Esophagus mucosa (tissue), 1 donor: Measurements from ENCODE around the gene CSTPP1. TPM values are rescaled to one million over a fixed set of nuclear protein-coding genes. Genes with fewer than 3 reads are reported as not detected.
A peak's percentile ranks its signal among the peaks of the same experiment; 100 is the strongest.
"Not testable (repeated sequence)": the region's sequence is repeated elsewhere in the genome, so short reads cannot be mapped to it uniquely, and the experiment has no call there.

ENCODE experiments used
- ATAC-seq: fragments of 200-7000 bp; cut with Tn5 transposase; one replicate; pipeline ENCODE4 v1.9.1; 2020
- total RNA-seq: library from RNA; stranded (reverse); gene quantifications from one replicate; pipeline ENCODE4 v1.2.4, GENCODE V29; 2023
- donor health status: DM: yes; HTN: yes; CAD: no.

CSTPP1 gene
- total RNA-seq, 1 donor from 2014 or later = 12.6 TPM

DNA sequence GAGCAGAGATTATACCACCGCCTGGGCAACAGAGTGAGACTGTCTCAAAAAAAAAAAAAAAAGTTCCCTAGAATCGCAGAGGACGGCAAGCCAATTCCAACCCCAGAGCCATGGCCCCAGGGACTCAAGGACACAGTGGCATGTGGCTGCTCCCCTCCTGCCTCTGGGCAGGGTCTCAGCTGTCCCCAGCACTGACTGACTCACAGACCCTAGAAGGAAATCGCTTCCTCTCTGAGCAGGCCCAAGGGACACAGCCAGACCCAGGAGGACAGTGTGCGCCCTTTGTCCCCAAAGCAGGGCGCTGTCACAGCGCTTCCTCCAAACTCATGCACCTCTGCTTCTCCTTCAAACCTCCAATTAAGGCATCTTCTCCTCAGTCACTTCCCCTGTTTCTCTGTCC lies 247.4 kb downstream of the CSTPP1 start:
- no peak for ATAC-seq

DNA sequence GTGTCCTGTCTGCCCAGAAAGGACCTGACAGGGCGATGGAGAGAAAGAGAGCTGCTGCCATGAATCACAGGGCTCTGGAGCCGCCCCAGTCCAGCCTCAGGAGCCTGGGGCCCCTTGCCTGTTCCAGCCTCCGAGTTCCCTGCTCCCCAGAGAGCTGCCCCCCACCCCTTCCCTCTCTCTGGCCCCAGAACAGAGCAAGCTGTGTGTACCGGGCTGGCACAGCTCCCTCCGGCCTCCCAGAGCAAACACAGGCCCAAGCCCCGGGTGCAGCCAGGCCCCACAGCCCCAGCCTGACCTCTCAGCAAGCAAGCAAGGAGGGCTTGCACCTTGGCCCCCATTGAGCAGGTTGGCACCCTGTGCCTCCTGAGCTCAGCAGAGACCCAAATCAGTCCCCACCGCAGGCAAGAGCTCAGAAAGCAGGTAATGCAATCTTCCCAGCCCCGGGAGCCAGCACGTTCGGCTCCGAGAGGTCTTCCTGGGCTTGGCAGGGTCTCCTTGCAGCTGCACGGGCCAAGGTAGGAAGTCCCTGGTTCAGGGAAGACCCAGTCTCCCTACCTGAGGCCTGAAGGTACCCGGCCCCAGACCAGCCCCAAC lies 248.2 kb downstream of the CSTPP1 start:
- ATAC-seq = peak; percentile 31

DNA sequence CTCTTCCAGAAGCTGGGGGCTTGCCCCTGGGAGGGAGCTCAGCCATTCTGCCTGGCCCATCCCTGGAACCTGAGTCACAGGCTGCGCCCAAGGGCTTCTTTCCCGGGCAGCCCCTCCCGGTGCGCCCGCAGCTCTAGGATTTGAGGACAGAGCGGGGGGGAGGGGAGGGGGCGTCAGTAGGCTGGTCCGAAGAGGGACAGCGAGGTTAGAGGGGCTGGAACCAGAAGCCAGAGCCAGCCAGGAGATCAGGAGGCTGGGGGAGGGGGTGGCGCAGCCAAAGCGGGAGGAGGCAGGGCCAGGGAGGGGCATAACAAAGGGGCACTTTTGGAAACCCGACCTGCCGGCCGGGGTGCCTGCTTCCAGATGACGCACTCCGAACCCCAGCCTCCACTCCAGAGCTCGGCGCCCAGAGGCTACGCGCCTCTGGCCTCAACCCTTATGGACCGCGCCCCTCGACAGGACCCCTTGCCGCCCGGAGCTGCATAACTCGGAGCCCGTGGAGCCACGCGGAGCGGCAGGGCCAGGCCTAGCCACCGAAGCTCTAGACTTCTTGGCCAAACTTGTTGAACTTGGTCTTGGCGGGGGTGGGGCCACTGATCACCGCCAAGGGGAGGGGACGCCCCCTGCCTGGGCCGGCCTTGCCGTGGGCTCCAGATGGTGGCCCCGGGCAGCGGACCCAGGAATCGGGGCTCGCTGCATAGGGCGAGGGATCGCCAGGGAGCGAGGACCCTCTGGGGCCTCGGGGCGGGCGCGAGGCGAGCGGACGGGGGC lies 248.9 kb downstream of the CSTPP1 start:
- ATAC-seq = peak; percentile 73

DNA sequence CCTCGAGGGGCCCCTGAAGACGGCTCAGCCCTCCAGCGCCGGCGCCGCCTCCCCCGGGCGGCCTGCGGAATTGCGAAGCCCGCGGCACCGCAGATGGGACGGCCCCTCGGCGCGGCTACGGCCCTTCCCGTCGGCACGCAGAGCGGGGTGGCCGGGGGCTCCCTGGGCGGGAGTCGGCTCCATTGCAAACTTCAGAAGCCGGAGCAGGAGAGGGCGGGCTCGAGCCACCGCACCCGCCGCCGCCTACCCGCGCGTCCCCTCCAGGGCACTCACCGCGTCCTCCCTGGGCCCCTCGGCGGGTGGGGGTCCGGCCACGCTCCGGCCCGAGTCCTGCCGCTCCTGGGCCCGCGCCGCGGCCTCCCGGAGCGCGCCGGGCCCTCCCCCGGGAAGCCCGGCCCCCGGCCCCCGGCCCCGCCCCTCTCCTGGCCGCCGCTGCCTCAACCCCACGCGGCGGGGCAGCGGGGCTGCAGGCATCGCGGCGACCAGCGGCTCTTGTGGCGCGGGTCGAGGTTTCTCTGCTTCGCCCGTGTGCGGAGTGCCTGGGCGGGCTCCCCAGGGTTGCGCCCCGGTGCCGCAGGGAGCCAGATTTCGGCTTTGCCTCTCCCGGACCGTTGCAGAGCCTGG lies 249.6 kb downstream of the CSTPP1 start, which contains the start of gene PACSIN3:
PACSIN3 (minus strand) TSS at position 359 of the 624 bp plus-strand sequence. CDS start 3,707 bp downstream, outside the sequence.
- ATAC-seq = peak; percentile 60

DNA sequence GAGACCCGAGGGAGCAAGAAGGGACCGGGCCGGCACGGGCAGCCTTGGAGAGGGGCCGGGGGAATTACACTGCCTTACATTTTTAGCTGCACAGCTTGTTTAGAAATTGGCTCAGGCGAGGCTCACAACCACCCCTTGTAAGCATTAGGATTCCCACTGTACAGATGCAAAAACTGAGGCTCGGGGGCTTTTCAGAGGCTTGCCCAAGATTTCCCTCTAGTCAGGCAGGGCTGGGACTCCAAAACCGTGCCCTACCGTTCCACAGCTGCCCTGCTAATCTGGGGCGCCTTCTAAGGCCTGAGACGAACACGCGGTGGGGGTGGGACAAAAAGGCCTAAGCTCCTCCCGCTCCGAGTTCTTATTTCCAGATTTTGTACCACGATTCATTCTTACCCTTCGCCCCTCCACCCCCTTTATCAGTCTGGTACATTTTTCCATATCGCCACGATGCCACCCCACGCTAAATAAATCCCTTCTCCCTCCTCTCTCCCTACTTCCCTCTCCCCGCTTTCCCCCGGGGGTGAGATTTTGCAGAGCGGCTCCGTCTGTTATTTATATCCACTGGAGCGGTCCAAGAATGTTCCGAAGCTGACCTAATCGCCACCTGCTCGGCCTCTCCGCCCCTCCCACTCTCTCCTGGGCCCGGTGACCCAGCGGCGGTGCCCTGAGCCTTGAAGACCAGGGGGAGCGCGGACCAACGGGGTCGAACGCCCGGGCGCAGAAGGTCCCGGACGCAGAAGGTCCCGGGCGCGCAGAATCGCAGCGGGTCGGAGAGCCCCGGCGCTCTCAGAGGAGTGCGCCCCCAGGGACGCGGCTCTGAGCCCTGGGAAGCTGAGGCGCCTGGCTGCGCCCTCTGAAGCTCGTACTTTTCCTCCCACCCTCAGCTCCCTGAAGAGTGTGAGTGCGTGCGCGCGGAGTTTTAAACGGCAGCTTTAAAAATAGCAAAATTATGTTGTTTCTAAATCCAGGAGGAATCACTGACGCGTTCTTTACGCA lies 250.4 kb downstream of the CSTPP1 start:
- ATAC-seq = peak; percentile 51

- ATAC-seq = no peak
Observed at GRCh38 chr11:47187723-47188122, 251.2 kb downstream of the CSTPP1 start.

DNA sequence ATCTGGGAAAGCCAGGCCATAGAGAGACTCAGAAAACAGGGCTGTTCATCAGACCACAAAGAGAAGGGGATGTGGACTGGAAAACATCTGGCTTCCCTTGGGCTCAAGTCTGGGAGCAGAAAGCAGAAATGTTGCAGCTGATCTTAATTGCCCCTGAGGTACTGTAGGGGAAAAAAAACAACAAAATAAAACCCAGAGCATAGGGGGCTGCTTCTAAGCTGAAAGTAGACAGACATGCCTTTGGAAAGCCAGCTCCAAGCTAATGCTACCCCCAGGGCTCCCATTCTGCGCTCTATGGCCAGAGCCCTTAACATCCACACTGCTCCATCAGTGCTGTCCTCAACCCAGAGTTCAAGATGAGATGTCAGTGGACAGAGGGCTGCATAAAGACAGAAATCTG lies 251.7 kb downstream of the CSTPP1 start:
- ATAC-seq = no peak

GRCh38 chr11:47189100-47189834 lies 252.7 kb downstream of the CSTPP1 start:
- peak; percentile 58 for ATAC-seq

GRCh38 chr11:47191137-47191536 lies 254.6 kb downstream of the CSTPP1 start:
- not testable (repeated sequence) for ATAC-seq

DNA sequence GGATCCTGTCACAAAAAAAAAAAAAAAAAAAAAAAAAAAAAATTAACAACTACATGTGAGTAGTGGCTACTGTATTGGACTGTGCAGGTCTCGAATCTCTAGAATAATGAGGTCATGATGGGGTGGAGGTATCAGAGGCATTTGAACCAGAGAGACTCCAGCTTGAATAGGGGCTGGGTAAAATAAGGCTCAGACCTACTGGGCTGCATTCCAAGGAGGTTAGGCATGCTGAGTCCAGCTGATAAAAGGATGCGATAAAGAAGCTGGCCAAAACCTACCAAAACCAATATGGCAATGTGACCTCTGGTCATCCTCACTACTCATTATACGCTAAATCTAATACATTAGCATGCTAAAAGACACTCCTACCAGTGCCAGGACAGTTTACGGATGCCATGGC lies 255.6 kb downstream of the CSTPP1 start:
- no peak for ATAC-seq

- not testable (repeated sequence) for ATAC-seq
Observed at GRCh38 chr11:47198161-47198560, 261.6 kb downstream of the CSTPP1 start.

GRCh38 chr11:47201015-47201414 lies 264.5 kb downstream of the CSTPP1 start:
- ATAC-seq = no peak

GRCh38 chr11:47202576-47202975 lies 266.0 kb downstream of the CSTPP1 start:
- no peak for ATAC-seq

GRCh38 chr11:47204637-47204989 lies 268.1 kb downstream of the CSTPP1 start:
- peak; percentile 94 for ATAC-seq

DNA sequence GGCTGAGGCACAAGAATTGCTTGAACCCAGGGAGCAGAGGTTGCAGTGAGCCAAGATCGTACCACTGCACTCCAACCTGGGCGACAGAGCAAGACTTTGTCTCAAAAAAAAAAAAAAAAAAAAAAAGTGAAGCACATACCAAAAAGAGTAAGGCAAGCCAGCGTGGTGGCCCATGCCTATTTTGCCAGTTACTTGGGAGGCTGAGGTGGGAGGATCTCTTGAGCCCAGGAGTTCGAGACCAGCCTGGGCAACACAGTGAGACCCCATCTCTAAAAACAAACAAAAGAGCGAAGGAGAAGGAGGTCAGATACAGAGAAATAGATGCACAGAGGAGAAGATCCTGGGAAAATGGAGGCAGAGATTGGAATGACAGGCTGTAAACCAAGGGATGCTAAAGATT lies 270.0 kb downstream of the CSTPP1 start:
- not testable (repeated sequence) for ATAC-seq

DNA sequence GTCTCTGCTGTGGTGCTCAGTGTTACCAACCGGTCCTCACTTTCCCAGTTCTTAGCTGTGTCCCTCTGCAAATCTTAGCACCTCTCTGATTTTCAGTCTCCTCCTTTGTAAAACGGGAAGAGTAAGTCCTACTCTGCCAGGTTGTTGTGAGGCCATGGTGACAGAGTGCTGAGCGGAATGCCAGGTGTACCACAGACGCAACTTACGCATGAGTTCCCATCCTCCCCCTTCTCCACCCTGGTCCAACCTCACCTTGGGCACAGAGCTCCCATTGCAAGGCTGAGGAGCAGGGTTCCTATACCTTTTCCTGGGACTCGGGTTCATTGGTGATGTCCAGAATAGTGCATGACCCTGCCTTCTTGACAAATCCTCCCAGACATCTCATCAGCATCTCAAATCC lies 270.9 kb downstream of the CSTPP1 start:
- ATAC-seq = no peak

DNA sequence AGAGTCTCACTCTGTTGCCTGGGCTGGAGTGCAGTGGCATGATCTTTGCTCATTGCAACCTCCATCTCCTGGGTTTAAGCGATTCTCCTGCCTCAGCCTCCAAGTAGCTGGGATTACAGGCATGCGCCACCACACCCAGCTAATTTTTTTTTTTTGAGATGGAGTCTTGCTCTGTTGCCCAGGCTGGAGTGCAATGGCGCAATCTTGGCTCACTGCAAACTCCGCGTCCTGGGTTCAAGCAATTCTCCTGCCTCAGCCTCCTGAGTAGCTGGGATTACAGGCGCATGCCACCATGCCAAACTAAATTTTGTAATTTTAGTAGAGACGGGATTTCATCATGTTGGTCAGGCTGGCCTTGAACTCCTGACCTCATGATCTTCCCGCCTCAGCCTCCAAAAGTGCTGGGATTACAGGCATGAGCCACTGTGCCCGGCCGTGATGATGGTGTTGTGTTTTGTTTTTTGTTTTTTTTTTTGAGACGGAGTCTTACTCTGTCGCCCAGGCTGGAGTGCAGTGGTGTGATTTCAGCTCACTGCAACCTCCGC lies 271.5 kb downstream of the CSTPP1 start:
- ATAC-seq = not testable (repeated sequence)

- no peak for ATAC-seq
Observed at GRCh38 chr11:47208628-47209027, 272.1 kb downstream of the CSTPP1 start.
